GM15510 (cell line): ENCODE data around the gene ATP5F1C.

Experiments used
- POLR2A ChIP-seq: IDR thresholded peaks from 3 replicates; pipeline ENCODE4 v1.6.1; 2011; ENCODE audit warnings: borderline replicate concordance; ENCODE audit not compliant: insufficient read length; ENCODE audit errors: extremely low read depth

Gene ATP5F1C

GRCh38 chr10:7787150-7787856 lies 674 bp upstream of the ATP5F1C start:
- TF ChIP-seq POLR2A, result no peak

DNA sequence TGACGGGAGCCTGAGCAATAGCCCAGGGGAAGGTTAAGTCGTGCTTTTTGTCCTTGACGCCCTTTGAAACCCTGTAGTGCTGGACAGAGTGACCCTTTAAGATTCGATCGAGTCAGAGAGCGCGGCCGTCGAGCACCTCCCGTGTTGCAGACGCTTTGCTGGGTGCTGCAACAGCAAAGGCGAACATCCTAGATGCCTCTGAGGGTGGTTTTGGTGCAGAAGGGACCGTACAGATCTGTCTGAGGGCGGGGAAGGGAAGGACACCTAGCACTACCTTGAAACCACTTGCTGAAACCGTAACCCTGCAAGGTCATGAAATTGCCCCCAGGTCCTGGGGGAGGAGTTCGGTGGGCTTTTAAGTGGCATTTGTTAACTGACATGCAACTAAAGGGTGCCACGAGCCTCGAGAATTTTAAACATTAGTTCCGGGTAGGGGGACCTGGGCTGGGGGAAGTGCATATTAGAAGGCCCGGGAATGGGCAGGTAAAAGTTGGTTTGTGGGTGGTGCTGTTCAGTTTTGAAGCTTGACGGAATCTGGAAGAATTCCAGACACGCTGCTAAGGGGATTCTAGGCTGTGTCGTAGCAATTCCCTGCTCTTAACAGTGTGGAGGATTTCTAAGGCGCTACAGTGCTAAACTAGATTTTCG lies 786 bp downstream of the ATP5F1C start:
- TF ChIP-seq POLR2A, result no peak

- TF ChIP-seq POLR2A, result no peak
Observed at GRCh38 chr10:7789390-7789789, 1.4 kb downstream of the ATP5F1C start.

GRCh38 chr10:7792541-7792940 lies 4.6 kb downstream of the ATP5F1C start:
- TF ChIP-seq POLR2A, result no peak

DNA sequence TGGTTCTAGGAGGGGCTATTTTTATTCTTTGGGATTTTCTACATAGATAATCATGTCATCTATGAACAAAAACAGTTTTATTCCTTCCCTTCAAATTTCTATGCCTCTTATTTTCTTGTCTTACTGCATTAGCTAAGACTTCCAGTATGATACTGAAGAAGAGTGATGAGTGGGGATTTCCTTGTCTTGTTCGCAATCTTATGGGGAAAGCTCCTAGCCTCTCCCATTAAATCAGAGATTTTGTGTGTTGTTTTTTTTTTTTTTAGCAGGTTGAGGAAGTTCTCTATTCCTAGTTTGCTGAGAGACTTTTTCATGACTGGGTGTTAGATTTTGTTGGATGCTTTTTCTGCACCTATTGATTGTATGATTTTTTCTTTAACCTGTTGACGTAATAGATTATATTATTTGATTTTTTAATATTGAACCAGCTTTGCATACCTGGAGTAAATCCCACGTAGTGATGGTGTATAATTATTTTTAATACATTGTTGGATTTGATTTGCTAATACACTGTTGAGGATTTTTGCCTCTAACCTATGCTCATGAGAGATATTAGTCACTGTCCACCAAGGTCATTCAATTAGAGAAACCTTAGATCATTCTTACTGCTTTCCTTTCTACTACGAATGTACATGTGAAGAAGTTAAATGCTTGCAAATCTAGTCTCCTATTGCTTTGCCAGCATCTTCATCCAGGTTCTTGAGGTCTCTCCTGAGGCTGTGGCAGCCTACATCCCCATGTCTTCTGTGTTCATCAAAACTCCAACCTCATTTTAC lies 6.5 kb downstream of the ATP5F1C start:
- no peak for TF ChIP-seq POLR2A

DNA sequence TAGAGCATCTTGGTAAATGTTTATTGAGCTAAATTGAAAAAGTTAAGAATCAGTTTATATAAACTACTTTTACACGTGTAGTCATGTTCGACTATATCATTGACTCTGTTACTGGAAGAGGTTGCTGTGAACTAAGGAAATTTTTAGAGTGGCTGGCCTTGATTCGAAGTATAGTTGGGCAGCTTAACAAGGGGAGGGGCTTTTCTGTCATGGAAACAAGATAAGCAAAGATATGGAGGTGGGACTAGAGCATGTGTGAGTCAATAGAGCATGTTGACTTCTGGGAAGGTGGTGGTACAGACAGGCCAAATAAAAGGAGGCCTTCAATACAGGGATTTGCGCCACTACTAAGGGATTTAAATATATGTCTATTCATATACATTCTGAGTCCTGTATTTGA lies 7.6 kb downstream of the ATP5F1C start:
- no peak for TF ChIP-seq POLR2A

- no peak for TF ChIP-seq POLR2A
Observed at GRCh38 chr10:7797582-7797981, 9.6 kb downstream of the ATP5F1C start.

DNA sequence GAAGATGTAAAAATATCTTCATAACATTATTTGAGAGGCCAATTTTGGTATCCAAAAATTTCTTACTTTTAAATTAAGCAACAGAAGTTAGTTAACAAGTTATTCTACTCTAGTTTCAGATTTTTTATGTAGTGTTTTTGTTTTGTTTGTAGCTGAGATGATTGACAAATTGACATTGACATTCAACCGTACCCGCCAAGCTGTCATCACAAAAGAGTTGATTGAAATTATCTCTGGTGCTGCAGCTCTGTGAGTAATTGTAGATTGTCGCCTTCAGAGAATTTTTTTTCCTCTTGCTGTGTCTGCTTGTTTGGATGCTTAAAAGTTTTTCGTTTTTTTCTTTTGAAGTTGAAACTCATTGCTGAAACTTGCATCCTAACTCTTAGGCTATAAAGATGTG lies 14.6 kb downstream of the ATP5F1C start:
- TF ChIP-seq POLR2A, result no peak

GRCh38 chr10:7804216-7804615 lies 16.2 kb downstream of the ATP5F1C start:
- TF ChIP-seq POLR2A, result no peak

DNA sequence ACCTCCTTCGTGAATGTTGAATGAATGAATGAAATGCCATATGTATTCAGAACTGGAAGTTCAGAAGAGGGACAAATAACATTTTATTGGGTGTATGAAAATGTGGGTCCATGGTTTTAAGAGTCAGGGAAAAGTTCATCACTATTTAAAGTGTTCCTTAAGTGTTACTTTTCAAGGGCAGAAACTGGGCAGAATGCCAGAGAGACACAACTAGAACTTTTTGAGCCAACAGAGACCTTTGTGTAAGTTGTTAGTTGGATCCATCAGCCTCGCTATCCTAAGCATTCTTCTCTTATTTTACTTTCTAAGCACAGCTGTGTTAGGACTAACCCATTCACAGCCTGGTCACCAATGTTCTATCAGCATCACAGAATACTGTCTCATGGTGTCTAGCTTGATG lies 16.8 kb downstream of the ATP5F1C start:
- TF ChIP-seq POLR2A, result no peak

GRCh38 chr10:7808686-7809267 lies 20.8 kb downstream of the ATP5F1C start:
- TF ChIP-seq POLR2A, result no peak

DNA sequence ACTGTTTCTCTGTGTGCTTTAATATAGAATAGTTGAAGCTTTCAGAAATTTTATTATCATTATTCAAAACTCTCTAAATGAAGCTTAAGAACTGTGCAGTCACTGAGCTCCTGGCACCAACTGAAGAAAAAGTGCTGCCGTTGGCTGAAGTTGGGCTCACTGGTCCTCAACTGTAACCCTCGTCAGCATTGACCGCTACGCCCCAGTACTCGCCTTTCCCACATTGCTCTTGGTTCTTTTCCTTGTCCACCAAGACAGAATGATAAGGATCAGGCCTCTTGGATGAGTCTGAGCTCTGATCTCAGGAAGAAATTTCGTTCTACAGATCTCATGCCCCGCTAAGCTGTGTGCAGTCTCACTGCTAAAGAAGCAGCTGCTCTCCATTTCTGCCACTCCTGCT lies 22.5 kb downstream of the ATP5F1C start:
- no peak for TF ChIP-seq POLR2A

DNA sequence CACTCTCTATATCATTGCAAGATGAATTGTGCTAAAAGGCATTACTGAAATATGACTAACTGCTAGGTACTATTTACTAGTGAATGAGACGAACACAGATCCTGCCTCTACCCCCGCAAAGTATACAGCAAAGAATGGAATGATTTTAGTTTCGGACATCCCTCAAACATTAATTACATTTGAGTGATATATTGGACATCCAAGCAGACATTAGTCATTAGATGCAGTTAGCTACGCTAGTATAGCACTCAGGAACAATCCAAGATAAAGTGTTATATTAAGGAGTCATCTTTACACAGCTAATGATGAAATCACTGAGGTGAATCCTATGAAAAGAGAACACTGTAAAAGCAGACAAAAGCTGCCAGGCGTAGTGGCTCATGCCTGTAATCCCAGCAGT lies 23.0 kb downstream of the ATP5F1C start:
- no peak for TF ChIP-seq POLR2A

- TF ChIP-seq POLR2A, result no peak
Observed at GRCh38 chr10:7813481-7813880, 25.5 kb downstream of the ATP5F1C start.

DNA sequence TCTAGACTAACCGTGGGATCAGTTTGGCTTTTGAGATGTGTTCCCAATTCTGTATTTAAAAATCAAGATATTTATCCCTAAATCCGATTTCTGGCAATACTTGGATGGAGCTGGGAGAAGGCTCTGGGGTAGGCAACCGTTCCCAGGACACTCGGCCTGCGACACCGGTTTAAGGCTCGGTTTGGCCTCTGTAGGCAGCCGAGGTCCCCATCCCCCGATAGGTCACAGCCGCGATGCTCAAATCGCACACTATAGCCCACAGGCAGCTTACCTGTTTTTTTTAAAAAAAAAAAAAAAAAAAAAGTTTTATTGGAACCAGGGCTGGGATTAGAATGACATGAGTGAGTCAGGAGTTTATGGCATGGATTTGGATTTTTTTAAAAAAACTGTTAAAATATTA lies 29.6 kb downstream of the ATP5F1C start:
- no peak for TF ChIP-seq POLR2A
